ENCODE measurements around the gene GSC. TPM values are rescaled to one million over a fixed set of nuclear protein-coding genes. Genes with fewer than 3 reads are reported as not detected.

The GSC gene
- total RNA-seq, 1 experiment from 2014 or later: not detected

- Mint-ChIP-seq H3K27ac (ENCODE audit: unreplicated experiment) (no peak overlapping the region), H3K4me3 (ENCODE audit: low read depth, unreplicated experiment) (no peak overlapping the region), H3K27me3 (ENCODE audit: unreplicated experiment) (peaks cover 78% of the 10 kb centered on the region), H3K9me3 (ENCODE audit: low read depth, unreplicated experiment) (no peaks in the 10 kb centered on the region), H3K4me1 (ENCODE audit: low read depth, unreplicated experiment) (peaks cover 14% of the 10 kb centered on the region), H3K36me3 (ENCODE audit: insufficient read depth, unreplicated experiment) (peaks cover 6% of the 10 kb centered on the region)
- intact Hi-C loops (cut with micrococcal nuclease; ENCODE audit: unreplicated experiment): no loop called here
- CTCF ChIA-PET: no interaction called here
- BruUV-seq (replicated peaks): no TSS peak
- no peak for TF ChIP-seq CTCF (IDR thresholded peaks at IDR 0.05; ENCODE audit: unreplicated experiment)
- no peak for DNase-seq
These were observed 3.9 kb upstream of the GSC start for GRCh38 chr14:94773655-94774343.

GRCh38 chr14:94773061-94773648, 3.2 kb upstream of the GSC start:
- Mint-ChIP-seq H3K36me3 (ENCODE audit: insufficient read depth, unreplicated experiment) (peaks cover 6% of the 10 kb centered on the region), H3K9me3 (ENCODE audit: low read depth, unreplicated experiment) (no peaks in the 10 kb centered on the region), H3K27ac (ENCODE audit: unreplicated experiment) (no peak overlapping the region), H3K4me1 (ENCODE audit: low read depth, unreplicated experiment) (peaks cover 14% of the 10 kb centered on the region), H3K4me3 (ENCODE audit: low read depth, unreplicated experiment) (no peak overlapping the region), H3K27me3 (ENCODE audit: unreplicated experiment) (peaks cover 82% of the 10 kb centered on the region)
- no TSS peak for BruUV-seq (replicated peaks)
- intact Hi-C loops (cut with micrococcal nuclease; ENCODE audit: unreplicated experiment): no loop called here
- no peak for DNase-seq
- CTCF ChIA-PET: no interaction called here
- no peak for TF ChIP-seq CTCF (IDR thresholded peaks at IDR 0.05; ENCODE audit: unreplicated experiment)

- peaks cover 6% of the 10 kb centered on the region for H3K36me3 Mint-ChIP-seq (ENCODE audit: insufficient read depth, unreplicated experiment)
- no peak overlapping the region for H3K27ac Mint-ChIP-seq (ENCODE audit: unreplicated experiment)
- CTCF ChIA-PET: no interaction called here
- no peak overlapping the region for H3K4me3 Mint-ChIP-seq (ENCODE audit: low read depth, unreplicated experiment)
- H3K4me1 Mint-ChIP-seq (ENCODE audit: low read depth, unreplicated experiment): peaks cover 14% of the 10 kb centered on the region
- intact Hi-C loops (cut with micrococcal nuclease; ENCODE audit: unreplicated experiment): no loop called here
- peaks cover 88% of the 10 kb centered on the region for H3K27me3 Mint-ChIP-seq (ENCODE audit: unreplicated experiment)
- DNase-seq: no peak
- no peak for TF ChIP-seq CTCF (IDR thresholded peaks at IDR 0.05; ENCODE audit: unreplicated experiment)
- no TSS peak for BruUV-seq (replicated peaks)
- H3K9me3 Mint-ChIP-seq (ENCODE audit: low read depth, unreplicated experiment): no peaks in the 10 kb centered on the region
These were observed 2.6 kb upstream of the GSC start for GRCh38 chr14:94772548-94772947.

GRCh38 chr14:94771906-94772490, 2.1 kb upstream of the GSC start:
- H3K27ac Mint-ChIP-seq (ENCODE audit: unreplicated experiment): no peak overlapping the region
- peaks cover 14% of the 10 kb centered on the region for H3K4me1 Mint-ChIP-seq (ENCODE audit: low read depth, unreplicated experiment)
- peaks cover 93% of the 10 kb centered on the region for H3K27me3 Mint-ChIP-seq (ENCODE audit: unreplicated experiment)

More at GRCh38 chr14:94771906-94772490, 2.1 kb upstream of the GSC start:
- Mint-ChIP-seq H3K4me3 (ENCODE audit: low read depth, unreplicated experiment) (no peak overlapping the region), H3K9me3 (ENCODE audit: low read depth, unreplicated experiment) (no peaks in the 10 kb centered on the region), H3K36me3 (ENCODE audit: insufficient read depth, unreplicated experiment) (peaks cover 6% of the 10 kb centered on the region)
- no TSS peak for BruUV-seq (replicated peaks)
- no peak for DNase-seq
- intact Hi-C loops (cut with micrococcal nuclease; ENCODE audit: unreplicated experiment): no loop called here
- no peak for TF ChIP-seq CTCF (IDR thresholded peaks at IDR 0.05; ENCODE audit: unreplicated experiment)
- CTCF ChIA-PET: no interaction called here
